NCI-H146 (cell line): ENCODE measurements around the gene ABCF1.

ENCODE experiments used
- DNase-seq: peaks from one replicate; lab custom pipeline; 2025; lab: John Stamatoyannopoulos, UW

ABCF1 gene

DNA sequence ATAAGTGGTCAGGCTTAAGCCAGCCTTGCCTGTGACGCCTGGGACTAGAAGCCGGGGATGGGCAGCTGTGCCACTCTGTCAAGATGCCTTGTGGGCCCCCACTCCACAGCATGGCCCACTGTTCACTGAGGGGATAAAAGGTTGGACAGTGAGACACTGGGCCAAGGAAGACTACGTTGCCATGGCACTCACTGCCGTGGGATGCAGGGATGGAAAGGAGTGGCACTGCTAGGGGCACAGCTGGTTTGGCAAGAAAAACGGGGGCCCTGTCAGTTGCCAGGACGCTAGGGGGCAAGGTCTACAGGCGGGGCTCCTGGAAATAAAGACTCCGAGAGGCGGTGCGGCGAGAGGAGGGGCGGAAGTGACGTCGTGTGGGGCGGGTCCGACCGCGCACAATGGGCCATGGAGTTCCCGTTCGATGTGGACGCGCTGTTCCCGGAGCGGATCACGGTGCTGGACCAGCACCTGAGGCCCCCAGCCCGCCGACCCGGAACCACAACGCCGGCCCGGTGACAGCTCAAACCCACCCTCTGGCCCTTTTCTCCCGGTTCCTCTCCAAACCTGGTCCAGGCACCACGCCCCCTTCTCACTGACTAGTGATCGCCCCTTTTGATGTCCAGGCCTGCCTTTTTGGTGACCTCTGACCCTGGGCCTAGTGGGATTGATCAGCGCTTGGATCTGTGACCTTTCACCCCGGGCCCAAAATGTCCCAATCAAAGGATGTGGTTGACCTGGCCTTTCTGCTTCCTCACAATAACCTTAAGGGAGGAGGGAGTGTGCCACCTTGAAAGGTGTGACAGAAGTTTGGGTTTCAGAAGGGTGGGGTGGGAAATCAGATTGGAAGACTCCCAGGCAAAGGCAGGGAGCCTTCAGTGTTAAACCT lies 55.5 kb downstream of the ABCF1 start, which contains the start of gene ATAT1:
Gene ATAT1, plus strand, starts transcription at position 391 of the 883 bp plus-strand sequence.
- DNase-seq: peak; percentile 77

- no peak for DNase-seq
These were observed 64.6 kb downstream of the ABCF1 start for GRCh38 chr6:30635834-30636233.

GRCh38 chr6:30640481-30640880 lies 69.2 kb downstream of the ABCF1 start:
- no peak for DNase-seq

- no peak for DNase-seq
These were observed 69.8 kb downstream of the ABCF1 start for GRCh38 chr6:30641048-30641447.
